CD4-positive, alpha-beta T cell (primary cell): ENCODE measurements around the gene SOX4. TPM values are rescaled to one million over a fixed set of nuclear protein-coding genes. Genes with fewer than 3 reads are reported as not detected.

Experiments
- ATAC-seq: fragments of 200-7000 bp; cut with Tn5 transposase; one replicate; pipeline ENCODE4 v1.10.0; 2022; ENCODE audit warnings: mild to moderate bottlenecking; ENCODE audit not compliant: poor library complexity
- CTCF ChIA-PET: fragments of 350-600 bp; sonication (Branson Sonifier 250); formaldehyde crosslinking; loops from one replicate; lab custom pipeline; 2021; ENCODE audit warnings: antibody characterized with exemption, inconsistent platforms; lab: Charles Lee
- POLR2A ChIA-PET: fragments of 350-600 bp; sonication (Branson Sonifier 250); formaldehyde crosslinking; loops from one replicate; lab custom pipeline; 2021; ENCODE audit warnings: antibody characterized with exemption, inconsistent platforms; lab: Charles Lee
- DNase-seq, 14 experiments: peaks; one replicate each; pipeline ENCODE4 v3.0.0-alpha.2; 2013 to 2020; ENCODE audit warnings: mixed read lengths in 2 of 14
- H3K27ac ChIP-seq, 2 donors: one replicate each; pipeline versions ENCODE4 v1.5.1 to v1.7.0; 2013; ENCODE audit warnings: low read length in 2 of 2, low read depth in 1 of 2, mild to moderate bottlenecking in 1 of 2
- H3K27me3 ChIP-seq, 2 experiments: 1 replicate in 1 of 2; 2 replicates in 1 of 2; pipeline versions ENCODE4 v1.6.1 to v1.7.0; 2013; ENCODE audit warnings: low read length in 2 of 2, control low read depth in 1 of 2, mild to moderate bottlenecking in 1 of 2, moderate library complexity in 1 of 2; ENCODE audit not compliant: insufficient read depth in 2 of 2, control insufficient read depth in 1 of 2
- H3K36me3 ChIP-seq: one replicate; pipeline ENCODE4 v1.6.1; 2013; ENCODE audit warnings: low read length, control low read depth; ENCODE audit not compliant: insufficient read depth
- H3K4me1 ChIP-seq: one replicate; pipeline ENCODE4 v1.6.1; 2013; ENCODE audit warnings: low read length, control low read depth; ENCODE audit not compliant: insufficient read depth
- H3K4me3 ChIP-seq: one replicate; pipeline ENCODE4 v1.5.1; 2013; ENCODE audit warnings: mild to moderate bottlenecking, low read length, moderate library complexity
- H3K9me3 ChIP-seq, 2 experiments: 1 replicate in 1 of 2; 2 replicates in 1 of 2; pipeline versions ENCODE4 v1.6.1 to v1.7.0; 2013; ENCODE audit warnings: low read length in 2 of 2, mild to moderate bottlenecking in 2 of 2, control low read depth in 1 of 2, moderate library complexity in 1 of 2; ENCODE audit not compliant: control insufficient read depth in 1 of 2, insufficient read depth in 1 of 2
- H3K27ac Mint-ChIP-seq: one replicate; pipeline ENCODE4 v1.8.0; 2020; ENCODE audit warnings: mixed read lengths
- H3K27me3 Mint-ChIP-seq: one replicate; pipeline ENCODE4 v1.8.0; 2021; ENCODE audit warnings: mixed read lengths
- H3K36me3 Mint-ChIP-seq: one replicate; pipeline ENCODE4 v1.8.0; 2021; ENCODE audit warnings: low read depth, mixed read lengths
- H3K4me1 Mint-ChIP-seq: one replicate; pipeline ENCODE4 v1.8.0; 2021; ENCODE audit warnings: low read depth, mixed read lengths
- H3K4me3 Mint-ChIP-seq: one replicate; pipeline ENCODE4 v1.8.0; 2020; ENCODE audit warnings: mild to moderate bottlenecking, mixed read lengths
- H3K9me3 Mint-ChIP-seq: one replicate; pipeline ENCODE4 v1.8.0; 2020; ENCODE audit warnings: mixed read lengths
- intact Hi-C, 2 experiments: fragments of 100-400 bp; cut with DNase I in 1 of 2; cut with micrococcal nuclease in 1 of 2; formaldehyde crosslinking; loops; one replicate each; pipeline versions ENCODE4 v1.15.1 to v1.9.0; 2023 to 2025; cut with DNase I, micrococcal nuclease
- total RNA-seq, 174 experiments: library from RNA in 2 of 174; stranded (reverse) in 2 of 174; gene quantifications; one replicate each; pipeline ENCODE4 v1.2.3 and lab custom pipeline; 2021 to 2026
- TF ChIP-seq, protein P1 (sequence below): fragments of 200-600 bp; IDR thresholded peaks from one replicate; pipeline ENCODE4 v1.8.0; 2022; ENCODE audit warnings: antibody characterized with exemption, mild to moderate bottlenecking

The SOX4 gene
- total RNA-seq, 2 experiments from 2014 or later: 22.1 to 22.6 TPM

DNA sequence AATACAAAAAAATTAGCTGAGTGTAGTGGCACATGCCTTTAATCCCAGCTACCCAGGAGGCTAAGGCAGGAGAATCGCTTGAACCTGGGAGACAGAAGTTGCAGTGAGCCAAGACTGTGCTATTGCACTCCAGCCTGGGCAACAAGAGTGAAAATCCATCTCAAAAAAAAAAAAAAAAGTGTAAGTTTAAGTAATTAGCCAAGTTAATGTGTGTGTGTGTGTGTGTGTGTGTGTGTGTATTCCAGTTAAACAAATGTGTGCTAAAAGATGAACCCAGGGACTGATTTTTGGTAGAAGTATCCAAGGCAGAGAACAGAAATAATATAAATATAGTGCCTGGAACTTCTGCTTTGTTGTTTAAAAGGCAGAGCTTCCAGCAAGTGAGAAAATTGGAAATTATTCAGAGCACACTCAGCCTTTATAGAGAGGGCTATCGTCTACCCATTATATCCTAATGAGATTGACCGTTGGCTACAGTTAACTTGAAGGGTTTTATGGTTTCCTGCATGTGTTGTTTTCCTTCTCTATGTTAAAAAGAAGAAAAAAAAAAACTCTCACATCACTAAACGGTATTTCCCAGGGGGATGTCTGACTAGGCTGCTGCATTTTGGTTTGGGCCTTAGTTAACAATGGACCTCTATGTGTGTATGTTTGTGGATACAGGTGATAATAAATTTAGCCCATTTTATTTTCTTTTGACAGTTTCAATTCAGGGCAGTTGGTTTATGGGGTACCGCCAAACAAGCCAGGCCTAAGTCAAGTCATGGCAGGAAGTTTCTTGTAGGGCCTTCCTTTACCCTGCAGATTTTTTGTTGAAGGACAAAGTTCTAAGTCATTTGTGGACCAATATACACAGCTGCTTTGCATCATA is 9.8 kb downstream of the SOX4 start:
- Mint-ChIP-seq H3K27me3 (peaks cover 38% of the 10 kb centered on the region), H3K9me3 (no peaks in the 10 kb centered on the region), H3K36me3 (no peaks in the 10 kb centered on the region), H3K4me3 (no peak overlapping the region), H3K27ac (no peak overlapping the region), H3K4me1 (peaks cover 7% of the 10 kb centered on the region)
- ChIA-PET CTCF (no interaction called here), POLR2A (no interaction called here)
- no peak overlapping the region for H3K4me3 ChIP-seq
- TF ChIP-seq, protein P1, sequence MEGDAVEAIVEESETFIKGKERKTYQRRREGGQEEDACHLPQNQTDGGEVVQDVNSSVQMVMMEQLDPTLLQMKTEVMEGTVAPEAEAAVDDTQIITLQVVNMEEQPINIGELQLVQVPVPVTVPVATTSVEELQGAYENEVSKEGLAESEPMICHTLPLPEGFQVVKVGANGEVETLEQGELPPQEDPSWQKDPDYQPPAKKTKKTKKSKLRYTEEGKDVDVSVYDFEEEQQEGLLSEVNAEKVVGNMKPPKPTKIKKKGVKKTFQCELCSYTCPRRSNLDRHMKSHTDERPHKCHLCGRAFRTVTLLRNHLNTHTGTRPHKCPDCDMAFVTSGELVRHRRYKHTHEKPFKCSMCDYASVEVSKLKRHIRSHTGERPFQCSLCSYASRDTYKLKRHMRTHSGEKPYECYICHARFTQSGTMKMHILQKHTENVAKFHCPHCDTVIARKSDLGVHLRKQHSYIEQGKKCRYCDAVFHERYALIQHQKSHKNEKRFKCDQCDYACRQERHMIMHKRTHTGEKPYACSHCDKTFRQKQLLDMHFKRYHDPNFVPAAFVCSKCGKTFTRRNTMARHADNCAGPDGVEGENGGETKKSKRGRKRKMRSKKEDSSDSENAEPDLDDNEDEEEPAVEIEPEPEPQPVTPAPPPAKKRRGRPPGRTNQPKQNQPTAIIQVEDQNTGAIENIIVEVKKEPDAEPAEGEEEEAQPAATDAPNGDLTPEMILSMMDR: no peak
- DNase-seq (no peak), ATAC-seq (no peak)
- no peak overlapping the region for H3K27ac ChIP-seq
- H3K4me1 ChIP-seq: no peaks in the 10 kb centered on the region
- H3K27me3 ChIP-seq: peaks cover 7 to 17% of the 10 kb centered on the region in 2 experiments
- no peaks in the 10 kb centered on the region for H3K36me3 ChIP-seq
- peaks cover 0 to 5% of the 10 kb centered on the region in 2 experiments for H3K9me3 ChIP-seq
- intact Hi-C loops: no loop called here

DNA sequence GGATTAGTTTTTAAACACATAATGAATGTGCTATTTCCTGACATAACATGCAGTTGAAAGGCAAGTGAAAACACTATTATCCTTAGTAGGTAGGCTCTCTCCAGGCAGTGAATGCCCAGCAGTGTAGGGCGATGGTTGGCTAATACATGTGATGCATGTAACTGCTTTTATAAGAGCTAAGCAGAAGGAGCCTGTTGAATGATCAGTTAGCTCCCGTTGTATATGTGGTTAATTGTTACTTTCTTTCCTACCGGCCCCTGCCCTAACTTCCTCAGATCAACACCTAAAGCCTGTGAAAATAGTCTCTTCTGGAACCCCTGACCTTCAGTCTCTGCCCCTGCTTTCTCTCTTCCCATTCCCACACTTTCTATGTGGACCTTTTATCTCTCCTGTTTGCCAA is 10.5 kb downstream of the SOX4 start:
- Histone ChIP-seq H3K4me3 (no peak overlapping the region), H3K27ac (no peak overlapping the region), H3K4me1 (no peaks in the 10 kb centered on the region), H3K9me3 (peaks cover 0 to 5% of the 10 kb centered on the region in 2 experiments), H3K36me3 (no peaks in the 10 kb centered on the region), H3K27me3 (peaks cover under 1 to 10% of the 10 kb centered on the region in 2 experiments)
- Mint-ChIP-seq H3K27me3 (peaks cover 30% of the 10 kb centered on the region), H3K27ac (no peak overlapping the region), H3K36me3 (no peaks in the 10 kb centered on the region), H3K9me3 (no peaks in the 10 kb centered on the region), H3K4me1 (no peaks in the 10 kb centered on the region), H3K4me3 (no peak overlapping the region)
- ATAC-seq (no peak), DNase-seq (no peak)
- POLR2A ChIA-PET: no interaction called here
- CTCF ChIA-PET: no interaction called here
- TF ChIP-seq, protein P1: no peak
- intact Hi-C loops: no loop called here

DNA sequence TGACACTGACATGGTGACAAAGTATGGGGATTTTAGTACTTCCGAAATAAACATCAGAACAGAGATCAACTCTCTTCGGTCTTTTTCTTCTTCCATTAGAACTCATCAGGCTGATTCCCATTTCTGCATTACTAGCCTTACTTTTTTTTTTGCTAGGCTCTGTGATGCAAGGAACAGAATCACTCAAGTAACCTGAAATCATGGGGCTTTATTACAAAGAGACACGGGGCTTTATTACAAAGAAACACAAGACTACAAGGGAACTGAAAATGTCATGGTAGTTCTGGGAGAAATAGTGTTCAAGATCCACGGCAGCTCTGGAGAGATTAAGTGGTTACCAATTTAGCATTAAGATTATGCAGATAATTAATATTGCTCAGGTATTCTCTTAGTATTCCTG is 11.6 kb downstream of the SOX4 start:
- intact Hi-C loops: no loop called here
- Histone ChIP-seq H3K4me1 (no peaks in the 10 kb centered on the region), H3K4me3 (no peak overlapping the region), H3K9me3 (peaks cover 0 to 11% of the 10 kb centered on the region in 2 experiments), H3K27ac (no peak overlapping the region), H3K36me3 (no peaks in the 10 kb centered on the region), H3K27me3 (no peaks in the 10 kb centered on the region)
- Mint-ChIP-seq H3K27me3 (peaks cover 20% of the 10 kb centered on the region), H3K36me3 (no peaks in the 10 kb centered on the region), H3K27ac (no peak overlapping the region), H3K4me3 (no peak overlapping the region), H3K9me3 (no peaks in the 10 kb centered on the region), H3K4me1 (no peaks in the 10 kb centered on the region)
- ATAC-seq (no peak), DNase-seq (no peak)
- TF ChIP-seq, protein P1: no peak
- CTCF ChIA-PET: no interaction called here
- POLR2A ChIA-PET: no interaction called here
